HUES48 (cell line): ENCODE data around the gene CGNL1.

Experiments used
- H3K27ac ChIP-seq: one replicate; pipeline ENCODE4 v1.7.0; 2013; ENCODE audit warnings: low read depth, low read length, inconsistent platforms
- H3K27me3 ChIP-seq: 2 replicates; pipeline ENCODE4 v1.6.1; 2013; ENCODE audit warnings: mild to moderate bottlenecking, low read length; ENCODE audit not compliant: control insufficient read depth, insufficient read depth
- H3K36me3 ChIP-seq: 2 replicates; pipeline ENCODE4 v1.6.1; 2013; ENCODE audit warnings: low read length; ENCODE audit not compliant: control insufficient read depth, insufficient read depth
- H3K4me1 ChIP-seq: 2 replicates; pipeline ENCODE4 v1.6.1; 2013; ENCODE audit warnings: mild to moderate bottlenecking, low read length; ENCODE audit not compliant: control insufficient read depth, insufficient read depth
- H3K4me3 ChIP-seq: 2 replicates; pipeline ENCODE4 v1.5.1; 2013; ENCODE audit warnings: mild to moderate bottlenecking, low read depth, low read length
- H3K9ac ChIP-seq: 2 replicates; pipeline ENCODE4 v1.6.1; 2013; ENCODE audit warnings: mild to moderate bottlenecking, low read depth, low read length, moderate library complexity
- H3K9me3 ChIP-seq: 2 replicates; pipeline ENCODE4 v1.6.1; 2013; ENCODE audit warnings: low read length; ENCODE audit not compliant: control insufficient read depth, insufficient read depth

CGNL1 gene

DNA sequence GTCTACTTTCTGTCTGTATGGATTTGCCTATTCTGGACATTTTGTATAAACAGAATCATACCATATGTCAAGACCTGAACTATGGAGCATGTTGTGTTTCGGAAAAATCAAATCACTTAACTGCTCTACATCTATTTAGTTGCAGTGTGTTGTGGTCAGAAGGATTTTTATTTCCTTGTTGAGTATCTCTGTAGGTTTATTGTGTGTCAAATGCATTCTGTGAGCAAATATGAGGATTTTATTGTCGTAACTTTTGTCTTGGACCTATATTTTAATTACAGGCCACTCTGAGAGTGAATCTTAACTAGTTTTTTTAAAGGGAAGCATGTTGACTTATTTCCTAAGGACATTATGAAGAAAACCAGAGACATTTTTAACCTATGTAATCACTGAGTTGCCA lies 130.8 kb downstream of the CGNL1 start:
- Histone ChIP-seq H3K27ac (no peak overlapping the region), H3K9ac (no peak overlapping the region), H3K4me3 (no peak overlapping the region), H3K27me3 (no peaks in the 10 kb centered on the region), H3K36me3 (no peaks in the 10 kb centered on the region), H3K9me3 (no peaks in the 10 kb centered on the region), H3K4me1 (peaks cover 12% of the 10 kb centered on the region)

GRCh38 chr15:57509126-57509525 lies 132.8 kb downstream of the CGNL1 start:
- Histone ChIP-seq H3K9me3 (no peaks in the 10 kb centered on the region), H3K4me3 (no peak overlapping the region), H3K4me1 (peaks cover 12% of the 10 kb centered on the region), H3K9ac (no peak overlapping the region), H3K36me3 (no peaks in the 10 kb centered on the region), H3K27me3 (no peaks in the 10 kb centered on the region), H3K27ac (no peak overlapping the region)

GRCh38 chr15:57509965-57510364 lies 133.7 kb downstream of the CGNL1 start:
- no peak overlapping the region for H3K9ac ChIP-seq
- H3K4me3 ChIP-seq, result no peak overlapping the region
- H3K4me1 ChIP-seq, result peaks cover 12% of the 10 kb centered on the region
- no peaks in the 10 kb centered on the region for H3K27me3 ChIP-seq
- H3K27ac ChIP-seq, result no peak overlapping the region
- H3K9me3 ChIP-seq, result no peaks in the 10 kb centered on the region
- H3K36me3 ChIP-seq, result no peaks in the 10 kb centered on the region

GRCh38 chr15:57510647-57511046 lies 134.3 kb downstream of the CGNL1 start:
- H3K36me3 ChIP-seq, result no peaks in the 10 kb centered on the region
- H3K27me3 ChIP-seq, result no peaks in the 10 kb centered on the region
- no peaks in the 10 kb centered on the region for H3K9me3 ChIP-seq
- peaks cover 12% of the 10 kb centered on the region for H3K4me1 ChIP-seq
- no peak overlapping the region for H3K9ac ChIP-seq
- no peak overlapping the region for H3K4me3 ChIP-seq
- no peak overlapping the region for H3K27ac ChIP-seq

- Histone ChIP-seq H3K4me1 (no peaks in the 10 kb centered on the region), H3K27ac (no peak overlapping the region), H3K9ac (no peak overlapping the region), H3K27me3 (no peaks in the 10 kb centered on the region), H3K4me3 (no peak overlapping the region), H3K36me3 (peaks cover 38% of the 10 kb centered on the region), H3K9me3 (no peaks in the 10 kb centered on the region)
Measured at GRCh38 chr15:57516327-57517029, 140.2 kb downstream of the CGNL1 start.

- no peak overlapping the region for H3K9ac ChIP-seq
- H3K27ac ChIP-seq, result no peak overlapping the region
- H3K4me3 ChIP-seq, result no peak overlapping the region
- H3K4me1 ChIP-seq, result no peaks in the 10 kb centered on the region
- H3K27me3 ChIP-seq, result no peaks in the 10 kb centered on the region
- H3K36me3 ChIP-seq, result peaks cover 38% of the 10 kb centered on the region
- H3K9me3 ChIP-seq, result no peaks in the 10 kb centered on the region
Measured at GRCh38 chr15:57517030-57517671, 140.8 kb downstream of the CGNL1 start.

- Histone ChIP-seq H3K27ac (no peak overlapping the region), H3K9me3 (no peaks in the 10 kb centered on the region), H3K27me3 (no peaks in the 10 kb centered on the region), H3K36me3 (peaks cover 48% of the 10 kb centered on the region), H3K4me1 (no peaks in the 10 kb centered on the region), H3K4me3 (no peak overlapping the region), H3K9ac (no peak overlapping the region)
Measured at GRCh38 chr15:57518779-57519405, 142.6 kb downstream of the CGNL1 start.

GRCh38 chr15:57519806-57520205 lies 143.5 kb downstream of the CGNL1 start:
- Histone ChIP-seq H3K4me1 (no peaks in the 10 kb centered on the region), H3K36me3 (peaks cover 57% of the 10 kb centered on the region), H3K9ac (no peak overlapping the region), H3K27me3 (no peaks in the 10 kb centered on the region), H3K27ac (no peak overlapping the region), H3K4me3 (no peak overlapping the region), H3K9me3 (no peaks in the 10 kb centered on the region)

GRCh38 chr15:57521503-57521902 lies 145.2 kb downstream of the CGNL1 start:
- no peak overlapping the region for H3K4me3 ChIP-seq
- no peaks in the 10 kb centered on the region for H3K27me3 ChIP-seq
- no peaks in the 10 kb centered on the region for H3K9me3 ChIP-seq
- H3K9ac ChIP-seq, result no peak overlapping the region
- no peak overlapping the region for H3K27ac ChIP-seq
- peaks cover 60% of the 10 kb centered on the region for H3K36me3 ChIP-seq
- H3K4me1 ChIP-seq, result no peaks in the 10 kb centered on the region

DNA sequence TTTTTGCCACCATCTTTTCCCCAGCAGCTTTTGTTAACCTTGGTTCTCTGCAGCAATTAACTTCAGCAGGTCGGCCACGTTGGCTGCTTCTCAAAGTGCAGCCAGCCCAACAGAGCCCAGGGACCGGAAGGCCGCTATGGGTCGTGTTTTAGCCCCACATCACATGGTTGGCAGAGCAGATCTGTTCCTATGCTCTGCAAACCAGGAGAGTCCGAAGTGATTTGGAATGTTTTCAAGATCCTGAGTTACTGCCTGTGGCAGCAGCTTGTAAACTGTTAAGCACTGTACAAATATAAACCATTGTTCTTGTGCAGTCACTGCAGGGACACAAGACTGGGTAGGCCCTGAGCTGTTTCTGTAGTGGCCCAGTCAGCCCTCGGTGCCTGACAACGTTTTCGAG lies 145.8 kb downstream of the CGNL1 start:
- no peak overlapping the region for H3K9ac ChIP-seq
- H3K4me3 ChIP-seq, result no peak overlapping the region
- H3K27me3 ChIP-seq, result no peaks in the 10 kb centered on the region
- peaks cover 54% of the 10 kb centered on the region for H3K36me3 ChIP-seq
- H3K4me1 ChIP-seq, result peaks cover 3% of the 10 kb centered on the region
- no peak overlapping the region for H3K27ac ChIP-seq
- no peaks in the 10 kb centered on the region for H3K9me3 ChIP-seq

GRCh38 chr15:57525581-57525980 lies 149.3 kb downstream of the CGNL1 start:
- H3K4me3 ChIP-seq, result no peak overlapping the region
- H3K9ac ChIP-seq, result no peak overlapping the region
- H3K27ac ChIP-seq, result no peak overlapping the region
- no peaks in the 10 kb centered on the region for H3K27me3 ChIP-seq
- peaks cover 51% of the 10 kb centered on the region for H3K36me3 ChIP-seq
- no peaks in the 10 kb centered on the region for H3K9me3 ChIP-seq
- peaks cover 6% of the 10 kb centered on the region for H3K4me1 ChIP-seq
